ENCODE results near the gene SLC25A13.

SLC25A13 gene

DNA sequence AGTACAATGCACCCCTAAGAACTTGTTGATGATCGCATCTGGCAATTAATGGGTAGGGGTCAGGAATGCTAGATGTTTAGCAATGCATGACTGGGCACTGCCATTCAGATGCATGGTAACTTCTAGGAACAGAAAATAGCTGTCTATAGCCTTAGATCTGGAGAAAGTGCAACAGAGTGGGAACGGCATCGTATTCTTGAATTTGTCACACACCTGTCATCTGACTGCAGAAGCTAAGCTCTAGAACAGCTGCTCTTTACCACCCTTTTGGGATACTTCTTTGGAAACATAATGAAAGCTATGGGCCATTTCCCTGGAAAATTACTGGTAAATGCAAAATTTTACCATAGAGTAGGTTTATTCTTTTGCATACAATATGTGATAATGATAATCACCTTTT is 118.1 kb downstream of the SLC25A13 start:
- DNase-seq (ENCODE audit: low read depth in 2 of 2) = no peak

DNA sequence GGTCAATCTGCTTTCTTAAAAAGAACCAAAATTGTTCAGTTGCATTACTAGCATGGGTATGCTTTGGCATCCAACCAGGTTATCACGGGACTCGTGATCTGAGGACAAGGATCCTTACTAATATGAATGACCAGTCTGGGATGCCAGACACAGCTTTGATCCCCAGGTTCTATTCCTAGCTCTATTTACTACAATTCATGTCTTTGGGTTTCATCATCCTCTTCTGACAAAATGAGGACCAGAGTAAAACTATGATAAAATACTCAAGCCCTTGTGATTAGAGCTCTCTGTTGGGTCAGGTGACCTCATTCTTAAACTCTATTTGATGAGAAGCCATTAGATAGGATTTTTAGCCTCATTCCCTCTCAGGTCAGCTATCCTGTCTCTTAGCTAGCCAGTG is 119.8 kb downstream of the SLC25A13 start:
- DNase-seq (ENCODE audit: low read depth in 2 of 2) = no peak

DNA sequence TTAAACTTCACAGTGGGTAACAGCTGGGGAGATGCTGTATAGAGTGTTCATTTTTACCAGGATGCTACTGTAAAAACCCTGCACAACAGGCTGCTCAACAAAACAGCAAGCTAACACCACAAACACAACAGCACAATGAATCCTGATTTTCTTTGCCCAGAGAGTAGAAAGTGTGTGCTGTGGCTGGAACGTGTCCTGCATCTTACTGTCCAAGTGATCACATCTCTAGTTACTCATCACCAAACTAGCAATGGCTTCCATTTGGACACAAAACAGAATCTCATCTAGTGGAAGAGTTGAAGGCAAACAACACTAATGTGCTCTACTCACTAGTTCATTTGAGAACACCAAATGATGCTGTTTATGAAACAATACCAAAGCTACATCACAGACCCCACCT is 121.2 kb downstream of the SLC25A13 start:
- DNase-seq (ENCODE audit: low read depth in 2 of 2) = no peak

DNA sequence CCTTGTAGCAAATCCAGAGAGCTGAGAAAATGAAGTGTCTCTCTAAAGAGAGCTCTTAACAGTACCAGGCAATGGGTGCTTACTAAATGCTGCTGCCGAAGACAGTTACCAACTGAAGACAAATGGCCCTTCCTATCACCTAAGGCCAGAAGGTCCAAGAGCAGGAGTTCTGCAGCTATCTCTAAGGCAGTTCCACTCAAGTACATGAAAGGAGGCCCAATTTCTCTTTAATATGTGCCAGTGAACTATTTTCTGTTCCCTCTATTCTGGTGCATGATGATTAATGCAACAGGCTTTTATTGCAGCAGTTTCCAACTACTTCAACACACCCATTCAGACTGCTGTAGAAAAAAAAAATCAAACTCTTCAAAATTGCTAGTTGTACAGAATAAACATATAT is 122.5 kb downstream of the SLC25A13 start:
- DNase-seq (ENCODE audit: low read depth in 2 of 2) = no peak

DNA sequence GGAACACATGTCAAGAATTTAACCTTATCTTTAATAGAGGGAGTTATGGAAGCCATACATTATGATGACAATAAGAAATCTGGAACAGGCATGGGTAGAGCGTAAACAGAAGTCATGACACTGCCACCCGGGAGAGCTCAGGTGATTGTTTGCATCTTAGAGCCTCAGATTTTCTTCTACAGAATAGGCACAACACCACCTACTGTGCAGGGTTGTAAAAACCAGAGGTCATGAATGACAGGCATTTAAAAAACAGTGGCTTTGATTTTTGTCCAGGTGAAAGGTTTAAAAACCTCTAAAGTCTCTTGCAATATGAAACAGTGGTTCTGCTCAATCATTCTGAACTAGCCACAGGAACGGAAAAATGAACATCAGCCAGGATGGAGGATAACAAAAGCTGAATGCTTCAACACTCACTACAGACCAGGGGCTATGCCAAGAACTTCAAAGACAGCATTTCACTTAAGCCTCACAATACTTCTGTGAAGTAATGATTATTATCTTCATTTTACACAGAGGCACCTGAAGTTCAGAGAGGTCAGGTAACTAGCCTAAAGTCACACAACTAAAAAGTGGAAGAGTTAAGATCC is 123.8 kb downstream of the SLC25A13 start:
- DNase-seq (ENCODE audit: low read depth in 2 of 2) = no peak

DNA sequence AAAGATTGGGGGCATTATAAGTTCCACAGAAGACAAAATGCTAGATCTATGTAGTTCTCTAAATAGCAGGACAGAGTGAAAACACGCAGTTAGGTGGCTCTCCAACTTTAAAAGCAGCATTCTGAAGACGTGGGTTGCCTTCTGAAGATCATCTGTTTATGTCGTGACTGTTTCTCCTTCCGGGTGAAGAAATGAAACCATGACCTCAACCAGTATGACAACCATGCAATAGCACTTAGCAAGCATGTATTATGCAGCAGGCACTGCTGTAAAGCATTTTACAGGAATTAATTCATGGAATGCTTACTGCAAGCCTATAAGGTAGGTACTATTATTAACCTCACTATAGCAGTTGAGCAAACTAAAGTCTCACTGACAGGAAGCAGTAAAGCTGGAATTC is 125.2 kb downstream of the SLC25A13 start:
- DNase-seq (ENCODE audit: low read depth in 2 of 2) = no peak

DNA sequence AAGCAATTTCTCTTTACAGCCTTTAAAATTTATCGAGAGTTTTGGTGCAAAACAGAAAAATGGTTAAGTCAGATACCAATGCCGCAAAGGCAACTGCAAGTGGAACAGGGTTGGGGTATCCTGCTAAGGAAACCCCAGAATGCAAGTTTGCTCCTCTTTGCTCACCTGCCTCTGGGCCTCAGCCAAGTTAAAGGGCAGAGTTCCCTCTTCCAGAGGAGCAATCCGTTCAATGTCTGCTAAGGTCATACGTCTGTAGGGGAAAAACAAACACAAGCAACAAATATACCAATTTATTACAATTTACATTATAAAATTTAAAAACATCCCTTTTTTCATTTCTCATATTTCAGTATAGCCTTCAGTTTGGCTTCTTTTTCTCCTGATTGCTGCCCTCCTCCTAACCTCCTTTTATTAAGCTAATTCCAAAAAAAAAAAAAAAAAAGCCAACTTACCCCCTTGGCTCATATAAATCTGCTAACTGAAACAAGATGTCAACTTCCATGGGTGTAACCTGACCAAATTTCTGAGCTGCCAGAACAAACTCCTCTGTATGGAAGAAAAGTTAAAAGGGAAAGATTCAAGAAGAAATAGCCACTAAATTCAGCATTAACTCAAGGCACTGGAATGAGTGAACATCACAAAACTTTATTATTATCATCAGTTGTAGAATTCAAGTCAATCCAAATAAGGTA is 132.6 kb downstream of the SLC25A13 start:
- no peak for DNase-seq (ENCODE audit: low read depth in 2 of 2)

DNA sequence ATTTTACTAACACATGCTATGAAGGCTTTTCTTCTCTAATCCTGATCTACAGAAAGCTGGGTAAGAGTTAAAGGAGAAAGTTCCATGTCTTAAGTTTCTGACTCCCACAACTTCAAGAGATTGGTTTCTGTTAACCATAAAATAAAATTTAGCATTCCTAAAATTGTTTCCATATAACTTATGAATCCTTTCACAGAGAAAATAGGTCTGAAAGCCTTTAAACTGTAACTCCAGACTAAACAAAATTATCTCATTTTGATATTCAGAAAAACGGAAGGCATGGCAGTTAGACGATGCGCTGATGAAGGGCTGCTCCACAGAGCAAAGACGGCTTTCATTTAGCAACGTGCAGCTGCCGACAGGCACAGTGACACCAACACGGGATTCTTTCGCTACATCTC is 133.3 kb downstream of the SLC25A13 start:
- no peak for DNase-seq (ENCODE audit: low read depth in 2 of 2)

DNA sequence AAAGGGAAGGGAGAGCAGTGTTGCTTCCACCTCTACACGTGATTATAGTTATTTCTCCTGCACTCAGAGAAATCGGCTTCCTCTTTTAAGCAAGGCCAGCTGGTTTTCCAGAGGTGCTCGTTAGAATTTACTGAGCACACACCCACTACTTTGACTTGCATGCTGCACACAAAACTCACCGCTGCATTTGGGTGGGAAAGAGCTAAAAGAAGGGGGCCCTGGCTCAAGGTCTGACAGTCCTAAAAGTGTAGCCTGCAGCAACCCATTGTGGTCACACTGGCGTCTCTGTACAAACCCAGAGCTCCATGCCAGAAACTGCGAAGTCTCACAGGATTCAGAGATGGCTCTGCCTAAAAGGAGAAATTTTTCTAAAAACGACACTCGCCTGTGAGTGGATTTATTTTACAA is 133.7 kb downstream of the SLC25A13 start:
- DNase-seq (ENCODE audit: low read depth in 2 of 2) = no peak

DNA sequence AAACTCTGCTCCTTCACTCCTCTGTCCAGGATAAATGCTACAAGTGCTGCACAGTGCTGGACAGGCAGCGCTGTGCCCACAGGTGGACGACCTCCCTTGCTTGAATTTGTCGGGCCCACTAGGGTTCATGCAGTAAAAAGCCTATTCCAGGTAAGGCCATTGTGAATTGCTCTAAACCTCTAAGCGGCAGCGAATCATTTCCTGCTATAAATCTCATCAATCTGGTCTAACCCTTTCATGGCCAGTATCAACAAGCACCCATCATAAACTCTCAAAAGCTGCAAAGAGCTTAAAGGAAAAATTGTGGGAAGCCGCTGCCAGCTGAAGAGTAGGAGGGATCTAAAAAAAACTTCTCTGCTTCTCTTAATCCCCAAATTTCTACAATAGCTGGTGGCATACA is 134.2 kb downstream of the SLC25A13 start:
- no peak for DNase-seq (ENCODE audit: low read depth in 2 of 2)

DNA sequence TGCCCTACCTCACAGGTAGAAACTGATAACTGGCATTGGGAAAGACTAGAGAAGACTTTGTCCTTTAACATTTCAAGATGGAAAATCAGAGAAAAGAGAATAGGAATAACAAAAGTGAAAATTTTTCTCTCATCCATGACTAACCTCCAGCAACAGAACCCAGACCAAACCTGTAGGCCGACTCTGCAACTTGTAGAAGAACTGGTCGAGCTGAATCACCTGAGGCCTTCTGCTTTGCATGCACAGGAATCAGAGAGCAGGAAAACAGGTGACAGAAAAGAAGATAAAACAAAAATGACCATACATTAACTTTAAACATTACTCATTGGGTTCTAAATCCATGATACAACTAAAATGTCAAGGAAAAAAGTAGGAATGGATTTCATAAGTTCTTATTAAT is 137.1 kb downstream of the SLC25A13 start:
- no peak for DNase-seq (ENCODE audit: low read depth in 2 of 2)

DNA sequence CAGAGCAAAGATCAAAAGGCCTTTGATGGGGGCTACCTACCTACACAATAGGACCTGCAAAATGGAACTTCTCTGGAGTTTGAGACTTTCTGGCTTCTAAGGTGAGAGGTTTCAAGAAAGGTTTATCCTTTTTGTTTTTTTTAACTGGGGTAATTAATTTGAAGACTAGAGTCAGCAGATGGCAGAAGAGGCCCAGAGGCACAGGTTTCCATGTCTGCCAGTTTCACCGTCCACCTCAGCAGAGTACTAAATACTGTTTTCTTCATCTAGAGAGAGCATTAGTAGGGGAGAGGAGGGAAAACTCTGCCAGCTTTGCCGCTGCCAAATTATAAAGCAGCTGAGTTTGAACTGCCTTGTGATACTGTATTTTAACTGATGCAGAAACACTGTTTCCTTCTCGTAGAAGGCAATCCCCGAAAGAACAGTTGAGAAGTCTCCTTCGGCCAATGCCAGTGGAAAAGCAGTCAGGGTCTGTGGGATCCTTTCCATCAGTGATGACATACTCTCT is 138.7 kb downstream of the SLC25A13 start:
- DNase-seq (ENCODE audit: low read depth in 2 of 2) = no peak

DNA sequence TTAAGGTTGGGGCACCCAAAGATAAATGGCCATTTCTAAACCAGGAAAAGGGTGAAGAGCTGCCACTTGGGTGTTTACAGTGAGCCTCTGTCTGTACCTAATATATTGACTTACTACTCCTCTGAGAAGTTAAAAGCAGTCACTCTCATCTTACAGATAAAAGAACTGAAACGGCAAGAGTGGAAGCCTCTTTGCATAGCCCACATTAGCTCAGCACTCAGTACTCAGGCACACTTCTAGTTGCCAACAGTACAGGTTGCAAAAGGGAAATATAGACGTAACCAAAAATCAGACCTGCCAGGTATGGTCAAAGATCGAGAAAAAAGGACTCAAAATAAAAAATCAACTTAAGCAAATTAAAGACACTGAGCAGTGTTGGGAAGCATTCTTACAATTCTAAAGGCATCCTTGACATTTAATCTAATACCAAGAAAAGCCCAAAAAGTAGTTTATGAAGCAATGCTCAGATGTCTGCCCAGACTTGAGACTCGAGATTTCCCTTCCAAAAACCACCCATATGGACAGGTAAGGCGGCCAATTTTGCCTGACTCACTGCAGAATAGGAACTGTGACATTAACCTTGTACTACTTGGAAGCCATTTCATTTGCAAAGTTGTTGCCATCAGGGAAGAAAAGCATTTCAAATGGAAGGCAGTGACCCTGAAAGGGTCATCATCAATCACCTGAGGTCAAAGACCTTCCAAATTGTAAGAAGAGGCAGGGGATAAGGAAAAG is 139.3 kb downstream of the SLC25A13 start:
- no peak for DNase-seq (ENCODE audit: low read depth in 2 of 2)

DNA sequence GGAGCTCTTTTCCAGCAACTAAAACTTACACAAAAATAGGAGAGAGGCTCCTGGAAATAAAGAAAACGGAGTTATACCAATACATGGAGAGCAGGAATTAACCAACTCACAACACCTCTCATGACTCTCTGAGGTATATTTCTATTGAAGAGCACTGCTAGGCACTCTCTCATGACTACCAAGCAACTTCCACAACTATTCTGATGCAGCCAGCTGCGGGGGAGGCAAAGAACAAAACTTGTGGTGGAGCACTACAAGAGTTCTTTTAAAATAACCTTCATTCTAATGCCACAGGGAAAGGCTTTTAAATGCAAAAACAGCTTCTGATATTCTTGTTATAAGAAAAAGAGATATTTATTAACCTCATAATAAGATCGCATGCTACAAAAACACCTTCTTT is 140.7 kb downstream of the SLC25A13 start:
- DNase-seq (ENCODE audit: low read depth in 2 of 2) = no peak

DNA sequence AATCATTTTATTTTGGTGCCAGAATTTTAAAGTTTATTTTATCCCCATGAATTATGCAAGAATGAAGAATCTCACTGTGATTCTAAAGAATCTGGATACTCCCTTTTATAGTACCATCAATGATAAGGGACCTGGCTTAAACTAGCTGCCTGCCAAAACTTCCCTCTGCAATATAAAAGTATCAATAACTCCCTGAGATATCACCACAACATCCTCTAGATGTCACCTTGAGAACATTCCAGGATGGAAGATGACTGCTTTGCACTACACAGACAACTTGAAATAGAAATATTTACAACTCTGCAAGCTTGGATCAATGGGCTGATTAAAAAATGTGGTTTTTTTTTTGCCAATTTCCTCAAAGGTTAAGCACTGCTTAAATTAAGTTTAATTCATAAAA is 142.1 kb downstream of the SLC25A13 start:
- no peak for DNase-seq (ENCODE audit: low read depth in 2 of 2)

DNA sequence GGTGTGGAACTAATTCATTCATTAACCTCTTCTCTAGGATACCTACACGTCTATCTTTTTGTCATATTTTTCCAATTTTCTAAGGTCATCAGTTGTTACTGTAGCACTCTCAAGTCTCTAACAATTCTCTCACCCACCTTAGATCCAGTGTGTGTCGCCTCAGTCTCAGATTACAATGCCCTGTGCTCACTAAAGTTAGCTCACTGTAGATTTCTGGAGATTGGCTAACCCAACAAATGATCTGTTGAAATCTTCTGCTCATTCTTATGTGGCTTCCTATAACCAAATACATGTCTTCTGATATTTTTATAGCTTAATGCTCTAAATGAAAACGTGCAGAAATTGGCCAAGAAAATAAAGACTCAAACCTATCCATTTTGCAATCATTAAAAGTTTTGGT is 142.6 kb downstream of the SLC25A13 start:
- no peak for DNase-seq (ENCODE audit: low read depth in 2 of 2)

DNA sequence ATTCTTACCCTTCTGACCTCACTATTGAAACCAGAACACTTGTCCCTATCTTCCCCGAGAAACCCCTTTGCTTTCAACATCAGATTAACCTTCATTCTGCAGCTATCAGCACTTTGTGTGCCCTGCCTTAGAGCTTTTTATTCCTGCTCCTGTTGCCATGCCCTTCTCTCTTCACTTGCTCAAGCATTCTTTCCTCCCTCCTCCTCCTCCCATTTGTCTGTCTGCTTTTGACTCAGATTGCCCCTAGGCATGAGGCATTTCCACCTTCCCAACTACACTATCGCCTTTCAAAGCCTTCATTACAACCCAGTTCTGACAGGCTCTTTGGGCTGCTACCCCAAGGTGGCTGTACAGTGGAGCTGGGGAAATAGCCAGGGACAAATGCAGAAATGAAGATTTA is 143.3 kb downstream of the SLC25A13 start:
- no peak for DNase-seq (ENCODE audit: low read depth in 2 of 2)

DNA sequence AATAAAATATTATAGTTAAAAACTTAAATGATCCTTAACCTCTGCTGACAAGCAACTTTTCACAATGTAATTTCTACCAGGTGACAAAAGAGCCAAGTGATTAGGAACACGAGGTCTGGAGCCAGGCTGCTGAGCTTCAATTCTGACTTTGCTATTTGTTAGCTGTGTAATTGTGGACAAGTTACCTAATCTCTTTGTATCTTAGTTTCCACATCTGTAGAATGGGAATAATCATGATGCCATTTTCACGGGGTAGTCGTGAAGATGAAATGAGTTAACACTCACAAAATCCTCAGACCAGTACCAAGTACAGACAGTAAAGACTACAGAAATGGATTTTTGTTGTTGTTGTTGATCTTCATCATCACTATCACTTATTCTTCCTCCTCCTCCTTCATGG is 144.5 kb downstream of the SLC25A13 start:
- DNase-seq (ENCODE audit: low read depth in 2 of 2) = no peak

DNA sequence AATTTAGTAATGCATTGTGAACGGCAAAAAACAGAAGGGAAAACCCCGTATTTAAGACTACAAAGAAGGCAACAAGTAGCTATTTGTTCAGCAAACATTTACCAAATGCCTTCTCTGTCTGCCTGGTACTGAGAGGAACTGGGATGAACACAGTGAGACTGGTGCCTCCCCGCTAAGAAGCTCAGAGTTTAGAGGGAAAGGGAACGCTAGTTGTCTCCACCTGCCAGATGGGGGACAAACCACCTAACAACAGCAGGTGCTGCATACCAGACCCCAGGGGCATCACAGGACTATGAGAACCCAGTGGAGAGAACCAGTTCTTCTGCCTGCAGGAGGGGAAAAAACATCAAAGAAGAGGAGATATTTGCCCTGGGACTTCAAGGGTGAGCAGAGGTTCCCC is 147.1 kb downstream of the SLC25A13 start:
- no peak for DNase-seq (ENCODE audit: low read depth in 2 of 2)

DNA sequence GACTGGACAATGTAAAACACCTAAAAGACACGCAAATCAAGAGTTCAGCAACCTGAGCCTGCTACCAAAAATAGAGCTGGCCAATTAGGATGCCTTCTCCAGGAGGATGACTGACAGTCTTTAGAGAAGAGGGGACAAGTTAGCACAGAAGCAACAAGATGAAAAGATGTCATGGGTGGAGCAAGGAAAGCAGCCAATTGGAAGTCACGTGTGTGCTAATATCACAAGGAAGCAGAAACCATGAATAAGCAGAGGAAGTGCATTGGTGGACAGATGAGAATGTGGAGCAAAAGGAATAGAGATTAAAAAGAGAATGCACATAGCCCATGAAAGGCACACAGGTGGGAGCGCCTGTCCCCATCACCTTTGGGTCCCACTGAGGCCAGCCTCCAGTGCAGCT is 148.1 kb downstream of the SLC25A13 start:
- no peak for DNase-seq (ENCODE audit: low read depth in 2 of 2)

DNA sequence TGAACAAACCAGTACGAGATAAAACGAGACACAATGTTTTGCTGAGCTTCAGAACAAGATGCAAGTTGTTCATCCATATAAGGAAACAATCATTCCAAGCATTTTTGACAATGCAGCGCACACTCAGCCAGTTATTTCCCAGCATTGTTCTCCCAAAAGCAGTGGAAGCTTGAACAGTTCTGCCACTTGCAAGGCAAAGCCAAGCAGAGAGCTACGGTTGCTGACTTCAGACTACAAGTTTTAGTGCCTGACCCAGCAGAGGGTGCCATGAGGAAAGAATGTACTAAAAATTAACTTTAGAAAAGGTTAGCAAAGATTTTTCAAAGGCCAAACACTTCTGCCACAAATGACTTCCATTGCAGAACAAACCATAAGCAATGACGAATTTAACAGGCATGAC is 152.5 kb downstream of the SLC25A13 start:
- no peak for DNase-seq (ENCODE audit: low read depth in 2 of 2)

DNA sequence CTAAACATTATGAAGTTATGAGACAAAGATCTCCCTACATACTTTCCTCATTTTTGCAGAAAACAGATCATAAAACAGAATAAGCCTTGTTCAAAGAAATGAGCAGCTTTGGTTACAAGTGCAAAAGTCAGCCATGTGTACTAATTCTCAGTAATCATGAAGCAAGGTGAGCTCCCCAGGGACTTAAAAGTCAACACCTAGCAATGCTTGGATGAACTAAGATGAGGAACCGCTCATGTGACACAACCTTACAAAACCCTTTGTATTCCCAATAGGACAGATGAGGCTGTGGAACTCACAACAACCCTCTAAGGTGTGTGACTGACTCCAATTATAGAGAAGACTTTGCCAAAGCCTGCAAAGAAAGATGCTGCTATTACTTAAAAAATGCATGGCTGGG is 154.5 kb downstream of the SLC25A13 start:
- no peak for DNase-seq (ENCODE audit: low read depth in 2 of 2)

DNA sequence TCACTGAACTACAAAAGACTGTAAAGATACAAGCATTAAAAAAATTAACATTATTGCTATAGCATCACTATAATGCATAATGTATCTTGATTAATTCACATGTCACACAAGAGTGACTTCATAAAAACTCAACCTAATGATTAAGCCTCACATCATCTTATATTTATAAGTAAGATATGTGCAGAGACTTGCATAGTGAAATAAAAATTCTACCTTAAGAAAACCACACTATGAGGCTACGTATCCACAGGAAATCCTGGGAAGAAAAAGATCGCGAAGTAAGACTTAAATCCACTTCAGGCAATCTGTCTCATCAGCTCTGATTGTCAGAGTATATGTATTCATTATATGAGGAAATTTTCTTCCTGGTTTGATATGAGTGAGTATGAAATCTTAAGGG is 160.0 kb downstream of the SLC25A13 start:
- no peak for DNase-seq (ENCODE audit: low read depth in 2 of 2)
